HG03139 (cell line): ENCODE data around the gene GBP7.

ENCODE experiments used
- ATAC-seq: cut with Tn5 transposase; IDR thresholded peaks from one replicate; pipeline ENCODE4 v1.9.1; 2021; ENCODE audit not compliant: unreplicated experiment

GBP7 gene

GRCh38 chr1:89121641-89122040 lies 54.2 kb downstream of the GBP7 start:
- no peak for ATAC-seq

GRCh38 chr1:89114662-89115061 lies 61.1 kb downstream of the GBP7 start:
- no peak for ATAC-seq

- ATAC-seq: no peak
Observed at GRCh38 chr1:89112871-89113613, 62.8 kb downstream of the GBP7 start.

GRCh38 chr1:89104687-89105086 lies 71.1 kb downstream of the GBP7 start:
- ATAC-seq: no peak

- ATAC-seq: no peak
Observed at GRCh38 chr1:89104147-89104546, 71.7 kb downstream of the GBP7 start.

- no peak for ATAC-seq
Observed at GRCh38 chr1:89102021-89102420, 73.8 kb downstream of the GBP7 start.

GRCh38 chr1:89100412-89100811 lies 75.4 kb downstream of the GBP7 start:
- no peak for ATAC-seq

- ATAC-seq: no peak
Observed at GRCh38 chr1:89098857-89099256, 76.9 kb downstream of the GBP7 start.

- no peak for ATAC-seq
Observed at GRCh38 chr1:89095737-89096136, 80.1 kb downstream of the GBP7 start.

- no peak for ATAC-seq
Observed at GRCh38 chr1:89089962-89090361, 85.8 kb downstream of the GBP7 start.

- ATAC-seq: no peak
Observed at GRCh38 chr1:89088572-89088971, 87.2 kb downstream of the GBP7 start.

GRCh38 chr1:89087241-89087640 lies 88.6 kb downstream of the GBP7 start:
- ATAC-seq: no peak

- ATAC-seq: no peak
Observed at GRCh38 chr1:89085781-89086180, 90.0 kb downstream of the GBP7 start.
